HCT116 (cell line): ENCODE results near the gene CACNB3. TPM values are rescaled to one million over a fixed set of nuclear protein-coding genes. Genes with fewer than 3 reads are reported as not detected.

Experiments used
- ATAC-seq: fragments of 200-7000 bp; cut with Tn5 transposase; 2 replicates; pipeline ENCODE4 v1.9.1; 2020; ENCODE audit warnings: mild to moderate bottlenecking, moderate library complexity
- BruUV-seq: library from RNA; stranded (reverse); fragments of 400-500 nt; replicated peaks from 2 replicates; lab custom pipeline; 2021; lab: Mats Ljungman, UMichigan
- CTCF ChIA-PET: fragments of 300-600 bp; sonication (Branson Sonifier 250); formaldehyde crosslinking; loops from one replicate; lab custom pipeline; 2021; ENCODE audit warnings: antibody characterized with exemption; lab: Charles Lee
- POLR2A ChIA-PET: fragments of 300-600, 350-600 bp; sonication (Branson Sonifier 250); formaldehyde crosslinking; loops from one replicate; lab custom pipeline; 2021; ENCODE audit warnings: antibody characterized with exemption; lab: Charles Lee
- RAD21 ChIA-PET, 2 experiments: fragments of 300-600 bp; sonication (Branson Sonifier 250); formaldehyde crosslinking; loops; one replicate each; lab custom pipeline; 2023; ENCODE audit warnings: low total read pairs in 2 of 2; ENCODE audit not compliant: uncharacterized antibody in 2 of 2, unreplicated experiment in 2 of 2, low non-redundant PET in 1 of 2; lab: Charles Lee
- DNase-seq: peaks from one replicate; pipeline ENCODE4 v3.0.0-alpha.2; 2010; ENCODE audit warnings: low read depth, low spot score
- H2AFZ ChIP-seq: fragments of 200-600 bp; shearing (Covaris generic), sonication (generic); 2 replicates; pipeline ENCODE4 v1.6.1; 2017; ENCODE audit warnings: low read depth, mixed run types, mixed read lengths, antibody characterized with exemption, low read length; ENCODE audit not compliant: poor library complexity, severe bottlenecking
- H3K27ac ChIP-seq: 2 replicates; pipeline ENCODE4 v1.5.1; 2012; ENCODE audit warnings: low read depth, low read length
- H3K27me3 ChIP-seq: fragments of 200-600 bp; sonication (generic); 2 replicates; pipeline ENCODE4 v1.6.1; 2016; ENCODE audit warnings: mixed run types, low read length, mixed read lengths; ENCODE audit not compliant: insufficient read depth
- H3K36me3 ChIP-seq, 2 experiments: fragments of 200-500 bp in 1 of 2; fragments of 200-600 bp in 1 of 2; sonication (Bioruptor generic) in 1 of 2; sonication (generic) in 1 of 2; 2 replicates each; pipeline versions ENCODE4 v1.5.1 to v1.6.1; 2014 to 2016; ENCODE audit warnings: low read length in 2 of 2, inconsistent platforms in 1 of 2, mixed read lengths in 1 of 2, mixed run types in 1 of 2; ENCODE audit not compliant: insufficient read depth in 2 of 2, control insufficient read depth in 1 of 2
- H3K4me1 ChIP-seq, 2 experiments: fragments of 200-600 bp in 1 of 2; sonication (generic) in 1 of 2; 2 replicates each; pipeline versions ENCODE4 v1.5.1 to v1.6.1; 2012 to 2017; ENCODE audit warnings: low read length in 2 of 2, inconsistent platforms in 1 of 2, mild to moderate bottlenecking in 1 of 2, mixed read lengths in 1 of 2, mixed run types in 1 of 2, moderate library complexity in 1 of 2; ENCODE audit not compliant: insufficient read depth in 2 of 2, control insufficient read depth in 1 of 2
- H3K4me2 ChIP-seq: fragments of 200-600 bp; sonication (generic); 2 replicates; pipeline ENCODE4 v1.6.1; 2017; ENCODE audit warnings: mixed run types, low read length, mixed read lengths
- H3K4me3 ChIP-seq, 2 experiments: fragments of 200-600 bp in 1 of 2; sonication (generic) in 1 of 2; replicated peaks in 1 of 2; 2 replicates each; pipeline ENCODE4 v1.5.1; 2011 to 2016; ENCODE audit warnings: low read length in 2 of 2, control low read depth in 1 of 2, low read depth in 1 of 2, mild to moderate bottlenecking in 1 of 2, mixed read lengths in 1 of 2, mixed run types in 1 of 2
- H3K79me2 ChIP-seq: fragments of 200-600 bp; sonication (generic); 2 replicates; pipeline ENCODE4 v1.6.1; 2017; ENCODE audit warnings: mild to moderate bottlenecking, mixed run types, low read length, moderate library complexity, mixed read lengths; ENCODE audit not compliant: insufficient read depth
- H3K9ac ChIP-seq: fragments of 200-600 bp; sonication (generic); 2 replicates; pipeline ENCODE4 v1.6.1; 2016; ENCODE audit warnings: low read length, mixed read lengths
- H3K9me2 ChIP-seq: fragments of 200-600 bp; sonication (generic), shearing (Covaris generic); 2 replicates; pipeline ENCODE4 v1.6.1; 2017; ENCODE audit warnings: mixed run types, mild to moderate bottlenecking, moderate library complexity; ENCODE audit not compliant: insufficient read depth
- H3K9me3 ChIP-seq, 2 experiments: fragments of 200-500 bp in 1 of 2; fragments of 200-600 bp in 1 of 2; sonication (Bioruptor generic) in 1 of 2; sonication (generic) in 1 of 2; 2 replicates each; pipeline ENCODE4 v1.6.1; 2014 to 2017; ENCODE audit warnings: low read length in 2 of 2, mixed read lengths in 2 of 2, inconsistent platforms in 1 of 2, low read depth in 1 of 2, mild to moderate bottlenecking in 1 of 2, mixed run types in 1 of 2, moderate library complexity in 1 of 2; ENCODE audit not compliant: control insufficient read depth in 1 of 2, insufficient read depth in 1 of 2
- H4K20me1 ChIP-seq: fragments of 200-600 bp; sonication (generic), shearing (Covaris generic); 2 replicates; pipeline ENCODE4 v1.6.1; 2017; ENCODE audit warnings: mixed run types, mild to moderate bottlenecking, moderate library complexity; ENCODE audit not compliant: insufficient read depth
- CEBPB ChIP-seq: IDR thresholded peaks from 2 replicates; pipeline ENCODE4 v1.6.1; 2012; ENCODE audit warnings: low read depth
- EZH2 ChIP-seq: fragments of 200-600 bp; sonication (generic); IDR thresholded peaks from 2 replicates; pipeline ENCODE4 v1.6.1; 2017; ENCODE audit warnings: antibody characterized with exemption, mixed run types
- POLR2A ChIP-seq: IDR thresholded peaks from 2 replicates; pipeline ENCODE4 v1.7.0; 2011; ENCODE audit warnings: borderline replicate concordance; ENCODE audit not compliant: insufficient read depth, insufficient read length; ENCODE audit errors: extremely low read depth
- intact Hi-C: fragments of 100-400 bp; cut with micrococcal nuclease; formaldehyde crosslinking; loops from 2 replicates; pipeline ENCODE4 v1.10.0; 2022
- total RNA-seq: library from RNA; stranded (reverse); gene quantifications from one replicate; pipeline ENCODE4 v1.2.1, GENCODE V29; 2021; ENCODE audit not compliant: unreplicated experiment
- TF ChIP-seq, protein P1 (sequence below): IDR thresholded peaks from 2 replicates; pipeline ENCODE4 v1.6.1; 2012; ENCODE audit warnings: low read depth
- TF ChIP-seq, protein P2 (sequence below): IDR thresholded peaks from 2 replicates; pipeline ENCODE4 v1.6.1; 2011; ENCODE audit warnings: mild to moderate bottlenecking, low read length, moderate library complexity; ENCODE audit not compliant: insufficient replicate concordance; ENCODE audit errors: extremely low read depth

CACNB3 gene
- total RNA-seq, 1 experiment from 2014 or later, result 22.0 TPM

DNA sequence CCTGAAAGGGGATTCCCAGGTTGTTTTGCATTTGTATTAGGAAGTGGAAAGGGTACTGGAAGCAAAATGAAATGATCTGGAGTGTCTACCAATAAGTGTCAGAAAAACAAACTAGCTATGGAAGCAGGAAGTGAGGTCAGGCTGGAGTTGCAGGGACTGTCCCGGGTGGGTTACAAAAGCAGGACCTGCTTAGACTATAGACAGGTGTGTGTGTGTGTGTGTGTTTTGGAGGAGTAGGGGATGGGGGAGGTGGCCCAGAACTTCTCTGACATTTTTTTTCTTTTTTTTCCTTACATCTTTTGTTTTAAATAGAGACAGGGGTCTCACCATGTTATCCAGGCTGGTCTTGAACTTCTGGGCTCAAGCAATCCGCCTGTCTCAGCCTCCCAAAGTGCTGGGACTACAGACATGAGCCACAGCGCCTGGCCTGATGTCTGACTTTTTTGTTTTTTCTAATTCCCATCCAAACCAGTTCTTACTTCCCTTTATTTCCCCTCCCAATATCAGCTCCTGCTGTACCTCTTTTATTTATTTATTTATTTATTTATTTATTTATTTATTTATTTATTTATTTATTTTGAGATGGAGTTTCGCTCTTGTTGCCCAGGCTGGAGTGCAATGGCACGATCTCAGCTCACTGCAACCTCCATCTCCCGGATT is 47.9 kb downstream of the CACNB3 start:
- ATAC-seq (peak; percentile 56), DNase-seq (no peak)
- intact Hi-C loops, result no loop called here
- H2AFZ ChIP-seq, result peak overlapping the region; percentile 82
- TF ChIP-seq CEBPB (no peak), EZH2 (no peak), POLR2A (no peak)
- TF ChIP-seq, protein P1, sequence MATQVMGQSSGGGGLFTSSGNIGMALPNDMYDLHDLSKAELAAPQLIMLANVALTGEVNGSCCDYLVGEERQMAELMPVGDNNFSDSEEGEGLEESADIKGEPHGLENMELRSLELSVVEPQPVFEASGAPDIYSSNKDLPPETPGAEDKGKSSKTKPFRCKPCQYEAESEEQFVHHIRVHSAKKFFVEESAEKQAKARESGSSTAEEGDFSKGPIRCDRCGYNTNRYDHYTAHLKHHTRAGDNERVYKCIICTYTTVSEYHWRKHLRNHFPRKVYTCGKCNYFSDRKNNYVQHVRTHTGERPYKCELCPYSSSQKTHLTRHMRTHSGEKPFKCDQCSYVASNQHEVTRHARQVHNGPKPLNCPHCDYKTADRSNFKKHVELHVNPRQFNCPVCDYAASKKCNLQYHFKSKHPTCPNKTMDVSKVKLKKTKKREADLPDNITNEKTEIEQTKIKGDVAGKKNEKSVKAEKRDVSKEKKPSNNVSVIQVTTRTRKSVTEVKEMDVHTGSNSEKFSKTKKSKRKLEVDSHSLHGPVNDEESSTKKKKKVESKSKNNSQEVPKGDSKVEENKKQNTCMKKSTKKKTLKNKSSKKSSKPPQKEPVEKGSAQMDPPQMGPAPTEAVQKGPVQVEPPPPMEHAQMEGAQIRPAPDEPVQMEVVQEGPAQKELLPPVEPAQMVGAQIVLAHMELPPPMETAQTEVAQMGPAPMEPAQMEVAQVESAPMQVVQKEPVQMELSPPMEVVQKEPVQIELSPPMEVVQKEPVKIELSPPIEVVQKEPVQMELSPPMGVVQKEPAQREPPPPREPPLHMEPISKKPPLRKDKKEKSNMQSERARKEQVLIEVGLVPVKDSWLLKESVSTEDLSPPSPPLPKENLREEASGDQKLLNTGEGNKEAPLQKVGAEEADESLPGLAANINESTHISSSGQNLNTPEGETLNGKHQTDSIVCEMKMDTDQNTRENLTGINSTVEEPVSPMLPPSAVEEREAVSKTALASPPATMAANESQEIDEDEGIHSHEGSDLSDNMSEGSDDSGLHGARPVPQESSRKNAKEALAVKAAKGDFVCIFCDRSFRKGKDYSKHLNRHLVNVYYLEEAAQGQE, result no peak
- TF ChIP-seq, protein P2, sequence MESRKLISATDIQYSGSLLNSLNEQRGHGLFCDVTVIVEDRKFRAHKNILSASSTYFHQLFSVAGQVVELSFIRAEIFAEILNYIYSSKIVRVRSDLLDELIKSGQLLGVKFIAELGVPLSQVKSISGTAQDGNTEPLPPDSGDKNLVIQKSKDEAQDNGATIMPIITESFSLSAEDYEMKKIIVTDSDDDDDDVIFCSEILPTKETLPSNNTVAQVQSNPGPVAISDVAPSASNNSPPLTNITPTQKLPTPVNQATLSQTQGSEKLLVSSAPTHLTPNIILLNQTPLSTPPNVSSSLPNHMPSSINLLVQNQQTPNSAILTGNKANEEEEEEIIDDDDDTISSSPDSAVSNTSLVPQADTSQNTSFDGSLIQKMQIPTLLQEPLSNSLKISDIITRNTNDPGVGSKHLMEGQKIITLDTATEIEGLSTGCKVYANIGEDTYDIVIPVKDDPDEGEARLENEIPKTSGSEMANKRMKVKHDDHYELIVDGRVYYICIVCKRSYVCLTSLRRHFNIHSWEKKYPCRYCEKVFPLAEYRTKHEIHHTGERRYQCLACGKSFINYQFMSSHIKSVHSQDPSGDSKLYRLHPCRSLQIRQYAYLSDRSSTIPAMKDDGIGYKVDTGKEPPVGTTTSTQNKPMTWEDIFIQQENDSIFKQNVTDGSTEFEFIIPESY, result no peak
- no TSS peak for BruUV-seq
- no peaks in the 10 kb centered on the region for H3K79me2 ChIP-seq
- H3K9me3 ChIP-seq, result no peaks in the 10 kb centered on the region
- ChIA-PET RAD21 (interaction anchor here in 1 of 2 experiments (1.4 kb wide), 1 partner anchor 13 kb away, joined by 4 read pairs; no protein-coding TSS in a partner anchor), CTCF (interaction anchor here (2.4 to 3.3 kb wide), 2 partner anchors 13 to 14 kb away, joined by 11 to 15 read pairs; partner anchors contain the start of gene DDX23), POLR2A (interaction anchor here (0.5 to 3.5 kb wide), 12 partner anchors 9 to 303 kb away, joined by 3 to 28 read pairs (median 5); partner anchors contain the start of genes ARF3 and DDX23)
- H3K9ac ChIP-seq, result peak overlapping the region; percentile 47; the same call in 1 of the 2 replicates
- H3K9me2 ChIP-seq, result no peaks in the 10 kb centered on the region
- peaks cover 10% of the 10 kb centered on the region; the same call in 1 of the 2 replicates for H3K27me3 ChIP-seq
- H3K36me3 ChIP-seq, result no peaks in the 10 kb centered on the region
- H3K27ac ChIP-seq, result no peak overlapping the region
- no peaks in the 10 kb centered on the region for H4K20me1 ChIP-seq
- H3K4me1 ChIP-seq, result peaks cover 3 to 18% of the 10 kb centered on the region in 2 experiments; a peak in 2 of 4 replicates
- peak overlapping the region; percentile 83 for H3K4me2 ChIP-seq
- peak overlapping the region; percentile 19 to 60; a peak in 3 of 4 replicates for H3K4me3 ChIP-seq
